Measurements from ENCODE around the gene ARHGEF12. TPM values are rescaled to one million over a fixed set of nuclear protein-coding genes. Genes with fewer than 3 reads are reported as not detected.

ARHGEF12 gene
- total and polyA plus RNA-seq, 10 of the 15 experiments (the other 5 are each of a cell fraction or from before 2014, with no cell fraction given): 2.7 to 40.8 (median 20.9) TPM

GRCh38 chr11:120383518-120384155, 47.4 kb downstream of the ARHGEF12 start:
- Histone ChIP-seq H3K4me1 (ENCODE audit: control insufficient read depth, insufficient read depth, low read length) (no peaks in the 10 kb centered on the region), H3K9ac (ENCODE audit: control insufficient read depth, insufficient read depth, low read length) (no peak overlapping the region), H3K4me3 (no peak overlapping the region), H4K20me1 (ENCODE audit: control insufficient read depth, insufficient read depth) (no peaks in the 10 kb centered on the region), H2AFZ (ENCODE audit: control insufficient read depth, low read depth, low read length) (no peak overlapping the region), H3K27me3 (replicated peaks in 1 of 2; ENCODE audit: control insufficient read depth in 2 of 2, insufficient read depth in 2 of 2, low read length in 1 of 2) (no peaks in the 10 kb centered on the region), H3K9me3 (replicated peaks; ENCODE audit: control insufficient read depth, insufficient read depth, low read length) (no peaks in the 10 kb centered on the region; the same call in 2 of the 3 replicates), H3K36me3 (ENCODE audit: control insufficient read depth in 2 of 2, insufficient read depth in 2 of 2, low read length in 1 of 2) (no peaks in the 10 kb centered on the region), H3K4me2 (ENCODE audit: control insufficient read depth, insufficient read depth) (no peak overlapping the region), H3K79me2 (ENCODE audit: control insufficient read depth, insufficient read depth, low read length) (peaks cover 3% of the 10 kb centered on the region), H3K27ac (ENCODE audit: control insufficient read depth, insufficient read depth) (no peak overlapping the region)
- DNase-seq (ENCODE audit: low read depth, low spot score) (no peak), ATAC-seq (no peak), FAIRE-seq (no peak)
- CTCF ChIA-PET: interaction anchor here (0.7 to 1.0 kb wide), 2 partner anchors 44 to 48 kb away, joined by 3 read pairs; no protein-coding TSS in a partner anchor
- TF ChIP-seq EED (IDR thresholded peaks at IDR 0.05; ENCODE audit: low read depth) (no peak), BHLHE40 (IDR thresholded peaks at IDR 0.05; ENCODE audit: borderline replicate concordance in 1 of 2, low read depth in 2 of 2, low read length in 1 of 2) (no peak), CBX3 (IDR thresholded peaks at IDR 0.05; ENCODE audit: borderline replicate concordance, low read depth) (no peak), SUZ12 (IDR thresholded peaks at IDR 0.05; ENCODE audit: unreplicated experiment) (no peak), NFIC (IDR thresholded peaks at IDR 0.05; ENCODE audit: low read depth, low read length) (no peak), PKNOX1 (IDR thresholded peaks at IDR 0.05) (no peak), TCF7 (IDR thresholded peaks at IDR 0.05; ENCODE audit: borderline replicate concordance) (no peak)
- TF ChIP-seq, protein P1, sequence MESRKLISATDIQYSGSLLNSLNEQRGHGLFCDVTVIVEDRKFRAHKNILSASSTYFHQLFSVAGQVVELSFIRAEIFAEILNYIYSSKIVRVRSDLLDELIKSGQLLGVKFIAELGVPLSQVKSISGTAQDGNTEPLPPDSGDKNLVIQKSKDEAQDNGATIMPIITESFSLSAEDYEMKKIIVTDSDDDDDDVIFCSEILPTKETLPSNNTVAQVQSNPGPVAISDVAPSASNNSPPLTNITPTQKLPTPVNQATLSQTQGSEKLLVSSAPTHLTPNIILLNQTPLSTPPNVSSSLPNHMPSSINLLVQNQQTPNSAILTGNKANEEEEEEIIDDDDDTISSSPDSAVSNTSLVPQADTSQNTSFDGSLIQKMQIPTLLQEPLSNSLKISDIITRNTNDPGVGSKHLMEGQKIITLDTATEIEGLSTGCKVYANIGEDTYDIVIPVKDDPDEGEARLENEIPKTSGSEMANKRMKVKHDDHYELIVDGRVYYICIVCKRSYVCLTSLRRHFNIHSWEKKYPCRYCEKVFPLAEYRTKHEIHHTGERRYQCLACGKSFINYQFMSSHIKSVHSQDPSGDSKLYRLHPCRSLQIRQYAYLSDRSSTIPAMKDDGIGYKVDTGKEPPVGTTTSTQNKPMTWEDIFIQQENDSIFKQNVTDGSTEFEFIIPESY (IDR thresholded peaks at IDR 0.05): no peak
- TF ChIP-seq, protein P2, sequence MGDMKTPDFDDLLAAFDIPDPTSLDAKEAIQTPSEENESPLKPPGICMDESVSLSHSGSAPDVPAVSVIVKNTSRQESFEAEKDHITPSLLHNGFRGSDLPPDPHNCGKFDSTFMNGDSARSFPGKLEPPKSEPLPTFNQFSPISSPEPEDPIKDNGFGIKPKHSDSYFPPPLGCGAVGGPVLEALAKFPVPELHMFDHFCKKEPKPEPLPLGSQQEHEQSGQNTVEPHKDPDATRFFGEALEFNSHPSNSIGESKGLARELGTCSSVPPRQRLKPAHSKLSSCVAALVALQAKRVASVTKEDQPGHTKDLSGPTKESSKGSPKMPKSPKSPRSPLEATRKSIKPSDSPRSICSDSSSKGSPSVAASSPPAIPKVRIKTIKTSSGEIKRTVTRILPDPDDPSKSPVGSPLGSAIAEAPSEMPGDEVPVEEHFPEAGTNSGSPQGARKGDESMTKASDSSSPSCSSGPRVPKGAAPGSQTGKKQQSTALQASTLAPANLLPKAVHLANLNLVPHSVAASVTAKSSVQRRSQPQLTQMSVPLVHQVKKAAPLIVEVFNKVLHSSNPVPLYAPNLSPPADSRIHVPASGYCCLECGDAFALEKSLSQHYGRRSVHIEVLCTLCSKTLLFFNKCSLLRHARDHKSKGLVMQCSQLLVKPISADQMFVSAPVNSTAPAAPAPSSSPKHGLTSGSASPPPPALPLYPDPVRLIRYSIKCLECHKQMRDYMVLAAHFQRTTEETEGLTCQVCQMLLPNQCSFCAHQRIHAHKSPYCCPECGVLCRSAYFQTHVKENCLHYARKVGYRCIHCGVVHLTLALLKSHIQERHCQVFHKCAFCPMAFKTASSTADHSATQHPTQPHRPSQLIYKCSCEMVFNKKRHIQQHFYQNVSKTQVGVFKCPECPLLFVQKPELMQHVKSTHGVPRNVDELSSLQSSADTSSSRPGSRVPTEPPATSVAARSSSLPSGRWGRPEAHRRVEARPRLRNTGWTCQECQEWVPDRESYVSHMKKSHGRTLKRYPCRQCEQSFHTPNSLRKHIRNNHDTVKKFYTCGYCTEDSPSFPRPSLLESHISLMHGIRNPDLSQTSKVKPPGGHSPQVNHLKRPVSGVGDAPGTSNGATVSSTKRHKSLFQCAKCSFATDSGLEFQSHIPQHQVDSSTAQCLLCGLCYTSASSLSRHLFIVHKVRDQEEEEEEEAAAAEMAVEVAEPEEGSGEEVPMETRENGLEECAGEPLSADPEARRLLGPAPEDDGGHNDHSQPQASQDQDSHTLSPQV (IDR thresholded peaks at IDR 0.05): no peak
- TF ChIP-seq, protein P3, sequence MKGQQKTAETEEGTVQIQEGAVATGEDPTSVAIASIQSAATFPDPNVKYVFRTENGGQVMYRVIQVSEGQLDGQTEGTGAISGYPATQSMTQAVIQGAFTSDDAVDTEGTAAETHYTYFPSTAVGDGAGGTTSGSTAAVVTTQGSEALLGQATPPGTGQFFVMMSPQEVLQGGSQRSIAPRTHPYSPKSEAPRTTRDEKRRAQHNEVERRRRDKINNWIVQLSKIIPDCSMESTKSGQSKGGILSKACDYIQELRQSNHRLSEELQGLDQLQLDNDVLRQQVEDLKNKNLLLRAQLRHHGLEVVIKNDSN (IDR thresholded peaks at IDR 0.05; ENCODE audit: borderline replicate concordance, extremely low read length, insufficient read depth, low read depth, low read length): no peak
- BruUV-seq (replicated peaks): no TSS peak
- in situ Hi-C loops (cut with MboI): no loop called here
- intact Hi-C loops (cut with micrococcal nuclease; ENCODE audit: unreplicated experiment): no loop called here
- SMC1A ChIA-PET (ENCODE audit: uncharacterized antibody, unreplicated experiment): interaction anchor here (0.7 to 1.3 kb wide), 3 partner anchors 8 to 33 kb away, joined by 3 to 5 read pairs (median 4); no protein-coding TSS in a partner anchor
- POLR2A ChIA-PET: no interaction called here
- RAD21 ChIA-PET (ENCODE audit: unreplicated experiment): no interaction called here
- WGBS (ENCODE audit: insufficient coverage, insufficient replicate concordance, low lambda C conversion rate, missing lambda C conversion rate): 61% methylated on average over 4 of the region's 4 CpGs
